NCI-H510A treated with DMSO at 0.1 percent for 48 hours (cell line): ENCODE results near the gene ALG12.

Source experiments
- DNase-seq: peaks from one replicate; lab custom pipeline; 2025; lab: John Stamatoyannopoulos, UW

The ALG12 gene

DNA sequence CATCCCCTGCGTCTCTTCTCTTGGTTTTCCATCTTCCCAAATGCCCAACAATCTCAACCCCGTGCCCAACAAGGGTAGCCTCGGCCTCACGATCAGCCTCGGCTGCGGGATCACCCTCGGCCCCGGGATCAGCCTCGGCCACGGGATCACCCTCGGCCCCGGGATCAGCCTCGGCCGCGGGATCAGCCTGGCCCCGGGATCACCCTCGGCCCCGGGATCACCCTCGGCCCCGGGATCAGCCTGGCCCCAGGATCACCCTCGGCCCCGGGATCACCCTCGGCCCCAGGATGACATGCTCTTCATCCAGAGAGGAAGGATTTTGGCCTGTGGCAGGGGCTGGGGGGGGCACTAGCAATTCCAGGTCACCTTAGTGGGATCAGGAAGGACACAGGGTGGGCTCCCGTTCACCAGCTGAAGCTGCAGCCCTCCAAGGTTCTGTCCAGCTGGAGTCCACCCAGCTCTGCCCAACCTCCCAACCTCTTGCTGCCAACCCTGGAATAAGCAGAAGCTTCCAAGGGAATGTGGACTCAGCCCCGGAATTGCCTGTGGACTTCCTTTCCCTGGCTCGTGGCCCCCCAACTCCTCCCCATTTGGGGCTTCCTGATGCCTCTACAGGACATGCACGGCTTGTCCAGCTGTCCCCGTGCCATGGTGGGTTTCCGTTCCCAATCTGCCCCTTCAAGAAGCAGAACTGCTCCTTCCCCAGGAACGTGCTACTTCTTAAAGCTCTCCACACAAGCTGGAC lies 6.2 kb downstream of the ALG12 start:
- DNase-seq = no peak

- no peak for DNase-seq
These were observed 7.7 kb downstream of the ALG12 start for GRCh38 chr22:49910229-49911155.

- no peak for DNase-seq
These were observed 8.6 kb downstream of the ALG12 start for GRCh38 chr22:49909476-49910205.

DNA sequence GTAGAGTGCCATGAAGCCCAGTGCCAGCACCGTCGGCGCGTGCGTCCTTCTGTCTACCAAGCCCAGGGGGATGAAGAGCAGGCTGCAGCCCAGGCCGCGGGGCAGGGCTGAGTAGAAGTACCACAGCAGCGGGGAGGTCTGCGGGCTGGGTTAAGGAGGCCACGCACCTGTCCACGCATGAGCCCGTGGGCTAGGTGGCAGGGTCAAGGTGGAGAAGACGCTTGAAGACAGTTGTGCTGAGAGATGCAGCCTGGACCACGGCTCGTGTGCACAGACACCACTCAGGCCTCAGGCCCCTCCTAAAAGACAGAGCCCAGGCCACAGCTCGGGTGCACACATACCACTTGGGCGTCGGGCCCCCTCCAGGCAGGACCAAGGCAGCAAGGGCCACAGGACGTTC lies 10.4 kb downstream of the ALG12 start:
- no peak for DNase-seq

GRCh38 chr22:49906799-49907290 lies 11.4 kb downstream of the ALG12 start:
- DNase-seq = no peak

DNA sequence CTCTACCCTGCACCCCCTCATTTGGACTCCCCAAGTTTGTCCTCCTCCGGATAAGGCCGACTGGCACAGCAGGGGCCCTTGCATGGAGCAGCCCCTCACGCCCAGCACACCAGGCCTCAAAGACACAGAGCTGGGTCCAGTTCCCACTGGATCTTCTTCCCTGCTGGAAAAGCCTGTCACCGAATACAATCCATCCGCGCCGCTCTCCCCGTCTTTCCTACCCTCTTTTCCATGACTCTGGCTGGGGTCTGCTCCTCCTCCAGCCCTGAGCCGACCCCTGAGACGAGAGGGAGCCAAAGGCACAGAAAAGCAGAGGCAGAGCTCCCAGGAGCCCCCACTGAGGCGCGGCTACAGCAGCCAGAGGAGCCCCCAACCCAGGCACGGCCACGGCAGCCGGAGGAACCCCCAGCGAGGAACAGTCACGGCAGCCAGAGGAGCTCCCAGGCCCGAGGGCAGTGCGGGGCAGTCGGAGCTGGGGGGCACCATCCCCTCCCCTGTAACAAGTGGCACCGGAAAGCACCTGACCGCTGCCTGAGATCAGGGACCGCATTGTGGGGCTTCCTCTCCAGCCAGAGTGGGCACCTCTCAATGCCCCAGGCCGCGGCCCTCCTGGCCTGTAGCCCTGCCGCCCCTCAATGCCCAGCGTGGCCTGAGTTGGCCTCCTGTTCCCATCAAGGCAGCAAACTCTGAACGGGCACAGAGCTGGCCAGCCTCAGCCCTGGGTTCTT lies 12.0 kb downstream of the ALG12 start:
- DNase-seq = no peak

DNA sequence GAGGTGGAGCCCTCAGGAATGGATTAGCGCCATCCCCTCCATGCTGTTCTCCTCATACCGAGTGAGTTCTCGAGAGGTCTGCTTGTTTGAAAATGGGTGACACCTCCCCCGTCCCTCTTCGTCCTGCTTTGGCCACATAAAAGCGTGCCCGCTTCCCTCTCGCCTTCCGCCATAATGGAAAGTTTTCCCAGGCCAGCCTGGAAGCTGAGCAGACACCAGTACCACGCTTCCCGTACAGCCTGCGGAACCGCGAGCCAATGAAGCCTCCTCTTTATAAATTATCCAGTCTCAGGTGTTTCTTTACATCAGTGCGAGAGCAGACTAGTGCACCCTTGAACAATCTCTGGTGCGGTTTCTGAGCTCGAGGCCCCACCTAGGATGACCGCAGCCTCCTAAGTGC lies 12.8 kb downstream of the ALG12 start:
- no peak for DNase-seq

DNA sequence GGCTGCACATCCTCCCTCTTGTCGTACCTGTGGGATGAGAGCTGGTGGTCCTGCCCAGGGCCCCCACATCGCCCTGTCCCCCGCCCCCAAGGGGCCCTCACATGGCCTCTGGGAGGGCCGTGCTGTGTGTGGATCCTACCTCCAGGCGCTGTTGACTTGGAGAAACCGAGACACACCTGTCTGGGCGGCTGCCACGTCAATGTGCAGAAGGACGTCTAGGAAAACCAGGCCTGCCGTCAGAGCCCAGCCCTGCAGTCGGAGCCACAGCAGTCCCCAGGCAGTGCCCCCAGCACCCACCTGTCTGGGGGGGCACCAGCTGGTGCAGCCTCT lies 14.2 kb downstream of the ALG12 start:
- no peak for DNase-seq

DNA sequence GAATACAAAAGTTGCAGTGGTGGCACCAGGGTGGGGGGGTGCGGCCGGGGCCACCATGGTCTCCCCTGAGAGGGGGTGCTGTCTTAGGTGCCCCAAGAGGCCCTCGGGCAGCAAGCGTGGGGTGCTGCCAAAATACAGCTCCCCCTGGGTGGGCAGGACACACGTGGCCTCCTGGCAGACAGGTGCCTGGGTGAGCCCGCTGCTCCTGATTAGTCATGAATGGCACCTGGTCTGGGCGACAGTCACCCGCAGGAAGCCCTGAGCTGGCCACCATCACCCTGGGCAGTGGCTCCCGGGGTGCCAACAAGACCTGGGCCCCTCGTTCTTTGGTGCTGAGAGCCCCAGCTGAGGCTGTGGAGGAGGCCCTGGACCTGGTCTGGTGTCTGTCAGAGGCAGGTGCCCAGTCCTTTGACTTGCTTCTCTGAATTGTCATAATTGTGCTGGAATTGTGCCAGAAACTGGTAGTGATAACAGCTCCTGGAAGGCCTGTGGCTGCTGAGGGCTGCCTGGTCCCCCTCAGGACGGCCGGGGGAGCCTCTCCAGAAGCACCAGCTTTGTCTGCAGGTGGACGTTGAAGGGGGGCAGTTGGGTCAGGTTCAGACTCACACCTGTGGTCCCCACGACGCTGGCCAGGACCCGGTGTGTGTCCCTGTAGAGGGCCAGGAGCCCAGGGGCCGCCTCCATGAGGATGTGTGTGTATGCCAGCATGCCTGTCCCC lies 14.8 kb downstream of the ALG12 start:
- DNase-seq = no peak

GRCh38 chr22:49901457-49901856 lies 16.8 kb downstream of the ALG12 start:
- DNase-seq = no peak

DNA sequence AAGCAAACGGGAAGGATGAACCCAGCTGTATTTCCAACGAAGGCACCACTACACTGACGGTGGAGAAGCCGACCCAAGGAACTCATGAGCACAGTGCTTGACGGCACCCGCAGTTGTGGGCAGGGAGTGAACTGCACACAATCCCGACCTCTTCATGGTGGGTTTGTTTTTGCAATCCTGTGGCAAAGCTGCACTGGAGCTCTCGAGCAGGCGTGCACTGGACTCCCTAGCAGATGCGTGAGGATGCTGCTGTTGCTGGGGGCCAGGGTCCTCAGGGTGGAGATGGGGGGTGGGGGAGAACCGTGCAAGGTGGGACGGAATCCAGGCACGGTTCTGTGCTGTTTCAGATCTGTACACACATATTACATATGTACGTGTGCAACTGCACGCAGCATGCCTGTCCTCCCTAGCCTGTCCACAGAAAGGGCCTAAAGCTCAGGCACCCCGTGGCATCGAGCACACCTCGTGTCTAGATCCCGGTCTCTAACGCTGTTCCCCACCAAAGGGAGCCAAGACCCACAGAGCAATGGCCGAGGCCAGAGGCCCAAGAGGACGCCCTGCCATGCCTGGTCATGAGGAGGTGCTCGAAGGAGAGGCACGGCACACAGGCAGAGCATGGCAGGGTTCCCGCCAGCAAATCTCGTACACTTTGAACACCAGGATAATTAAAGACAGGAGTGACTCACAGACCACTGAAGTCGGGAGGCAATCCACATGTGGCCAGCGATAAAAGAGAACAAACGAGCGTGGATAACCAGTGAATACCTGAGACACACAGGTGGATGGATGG lies 17.6 kb downstream of the ALG12 start:
- DNase-seq = no peak

DNA sequence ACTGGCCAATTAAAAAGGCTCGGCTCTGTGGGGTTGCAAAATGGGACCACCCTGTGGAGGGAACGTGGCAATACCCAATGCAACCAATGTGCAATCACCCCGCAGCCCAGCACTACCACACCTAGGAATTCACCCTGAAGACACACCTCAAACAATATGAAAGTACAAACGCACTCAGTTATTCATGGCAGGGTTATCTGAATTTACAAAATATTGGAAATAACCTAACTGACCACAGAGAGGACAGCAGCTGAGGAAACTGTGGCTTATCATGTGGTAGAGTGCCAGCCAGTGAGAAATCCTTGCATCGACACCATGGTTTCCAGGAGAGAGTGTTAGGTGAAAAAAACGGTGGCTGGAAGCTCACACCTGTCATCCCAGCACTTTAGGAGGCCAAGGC lies 18.7 kb downstream of the ALG12 start:
- no peak for DNase-seq

- DNase-seq = no peak
These were observed 21.1 kb downstream of the ALG12 start for GRCh38 chr22:49897015-49897684.

DNA sequence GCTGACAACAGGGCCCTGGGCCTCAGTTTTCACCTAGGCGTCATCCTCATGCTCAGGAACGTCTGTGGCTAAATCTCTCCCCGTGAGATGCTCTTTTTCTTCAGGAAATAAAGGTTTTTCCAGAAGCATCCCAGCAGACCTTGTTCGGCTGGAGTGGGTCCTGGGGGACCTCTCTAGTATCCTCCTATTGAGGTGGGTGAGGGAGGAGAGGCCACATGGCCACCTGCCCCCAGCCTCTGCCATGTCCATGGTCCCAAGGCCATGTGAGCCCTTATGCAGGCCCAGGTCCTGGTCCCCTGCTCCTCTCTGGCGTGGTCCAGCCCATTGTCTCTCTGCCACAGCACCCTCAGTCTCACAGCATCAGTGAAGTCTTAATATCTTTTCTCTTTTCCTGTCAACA lies 22.0 kb downstream of the ALG12 start:
- no peak for DNase-seq

- no peak for DNase-seq
These were observed 23.8 kb downstream of the ALG12 start for GRCh38 chr22:49894322-49895054.

GRCh38 chr22:49893025-49893424 lies 25.2 kb downstream of the ALG12 start:
- no peak for DNase-seq

DNA sequence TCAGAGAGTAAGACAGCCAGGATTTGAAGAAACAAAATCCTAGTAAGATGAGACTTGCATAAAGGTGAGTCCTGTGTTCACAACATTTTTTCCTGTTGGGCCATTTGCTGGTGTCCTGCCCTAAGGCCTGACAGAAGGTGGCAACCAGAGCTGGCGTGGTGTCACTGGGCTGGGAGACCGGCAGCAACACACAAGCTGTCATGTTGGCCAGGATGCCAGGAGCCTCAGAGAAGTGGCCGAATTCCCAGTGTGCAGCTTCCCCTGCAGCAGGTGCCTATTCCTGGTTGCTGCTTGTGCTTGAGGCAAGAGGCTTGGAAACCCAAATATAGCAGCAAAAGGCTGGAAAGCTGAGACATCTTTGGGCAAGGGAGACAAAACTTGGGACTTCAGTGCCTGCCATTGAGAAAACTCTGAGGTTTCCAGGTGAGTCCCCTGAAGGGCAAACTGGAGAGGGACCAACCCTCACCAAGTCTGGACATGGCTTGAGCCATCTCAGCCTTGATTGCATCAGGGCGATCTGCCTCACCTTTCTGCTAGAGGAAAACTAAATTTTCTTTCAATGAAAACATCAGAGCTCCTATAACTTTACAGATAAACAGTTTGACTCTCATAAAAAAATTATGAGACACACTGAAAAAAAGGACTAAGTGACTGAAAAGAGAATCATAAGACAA lies 25.9 kb downstream of the ALG12 start:
- DNase-seq = no peak

DNA sequence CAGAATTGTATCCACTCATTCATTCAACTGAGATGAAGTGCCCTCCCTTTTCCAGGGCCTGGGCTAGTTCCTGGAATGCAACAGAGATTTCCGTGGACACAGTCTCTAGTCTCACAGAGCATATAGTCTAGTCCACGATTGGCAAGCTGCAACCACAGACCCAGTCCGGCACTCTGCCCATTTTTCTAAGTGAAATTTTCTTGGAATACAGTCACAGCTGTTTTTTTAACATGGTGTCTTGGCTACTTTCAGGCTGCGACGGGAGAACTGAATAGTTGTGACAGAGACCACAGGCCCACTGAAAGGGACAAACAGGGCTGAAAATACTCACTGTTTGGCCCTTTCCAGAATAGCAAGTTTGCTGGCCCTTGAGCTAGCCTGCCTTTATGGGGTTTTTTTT lies 29.2 kb downstream of the ALG12 start:
- DNase-seq = no peak

DNA sequence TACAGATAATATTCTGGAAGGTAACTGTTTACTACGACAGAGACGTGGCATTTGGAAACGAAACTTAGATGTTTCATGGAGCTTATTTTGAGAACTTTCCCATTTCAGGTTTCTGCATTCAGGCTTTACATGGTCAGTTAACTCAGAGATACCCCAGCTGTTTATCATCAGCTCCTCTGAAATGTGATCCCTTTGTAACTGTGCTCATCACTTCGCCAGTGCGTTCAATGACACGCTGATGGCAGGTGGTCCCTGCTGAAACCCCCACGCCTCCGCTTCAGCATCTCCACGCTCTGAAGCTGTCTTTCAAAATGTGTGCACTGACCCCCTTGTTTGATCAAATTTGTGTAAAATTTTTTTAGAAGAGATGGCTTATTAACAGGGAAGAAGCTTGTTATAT lies 30.5 kb downstream of the ALG12 start:
- DNase-seq = no peak
